Renal cortical epithelial cell (primary cell): ENCODE results near the gene ZNF860. TPM values are rescaled to one million over a fixed set of nuclear protein-coding genes. Genes with fewer than 3 reads are reported as not detected.
"Not testable (repeated sequence)": the region's sequence is repeated elsewhere in the genome, so short reads cannot be mapped to it uniquely, and the experiment has no call there.

Experiments
- DNase-seq: peaks from one replicate; pipeline ENCODE4 v3.0.0-alpha.2; 2011; ENCODE audit warnings: low read depth
- total RNA-seq: library from RNA; depleted of rRNA; stranded (reverse); fragments of >200 nt; gene quantifications from 2 replicates; pipeline ENCODE4 v1.2.3, GENCODE V29; 2014

ZNF860 gene
- total RNA-seq, 1 donor from 2014 or later, result 8.6 TPM

- no peak for DNase-seq
Measured at GRCh38 chr3:31996195-31996594, 14.6 kb downstream of the ZNF860 start.

- no peak for DNase-seq
Measured at GRCh38 chr3:31997500-31997899, 15.9 kb downstream of the ZNF860 start.

- DNase-seq, result no peak
Measured at GRCh38 chr3:31999907-32000439, 18.4 kb downstream of the ZNF860 start.

- DNase-seq, result no peak
Measured at GRCh38 chr3:32000877-32001276, 19.3 kb downstream of the ZNF860 start.

- DNase-seq, result no peak
Measured at GRCh38 chr3:32002561-32003368, 21.2 kb downstream of the ZNF860 start.

- no peak for DNase-seq
Measured at GRCh38 chr3:32003380-32003779, 21.8 kb downstream of the ZNF860 start.

GRCh38 chr3:32004113-32004765 lies 22.7 kb downstream of the ZNF860 start:
- DNase-seq, result no peak

GRCh38 chr3:32009101-32009500 lies 27.6 kb downstream of the ZNF860 start:
- DNase-seq, result peak; percentile 47

- no peak for DNase-seq
Measured at GRCh38 chr3:32009957-32010356, 28.4 kb downstream of the ZNF860 start.

GRCh38 chr3:32010699-32011098 lies 29.1 kb downstream of the ZNF860 start:
- not testable (repeated sequence) for DNase-seq

- DNase-seq, result not testable (repeated sequence)
Measured at GRCh38 chr3:32015638-32016037, 34.1 kb downstream of the ZNF860 start.

GRCh38 chr3:32017286-32017685 lies 35.7 kb downstream of the ZNF860 start:
- no peak for DNase-seq

- DNase-seq, result peak; percentile 62
Measured at GRCh38 chr3:32018757-32019564, 37.4 kb downstream of the ZNF860 start.

GRCh38 chr3:32021155-32021554 lies 39.6 kb downstream of the ZNF860 start:
- no peak for DNase-seq

GRCh38 chr3:32021748-32022147 lies 40.2 kb downstream of the ZNF860 start:
- no peak for DNase-seq

- no peak for DNase-seq
Measured at GRCh38 chr3:32022947-32023346, 41.4 kb downstream of the ZNF860 start.

GRCh38 chr3:32026593-32026992 lies 45.0 kb downstream of the ZNF860 start:
- DNase-seq, result no peak

- no peak for DNase-seq
Measured at GRCh38 chr3:32037932-32038267, 56.4 kb downstream of the ZNF860 start.

GRCh38 chr3:32041316-32041715 lies 59.8 kb downstream of the ZNF860 start:
- DNase-seq, result no peak
